PC-3 (cell line): Measurements from ENCODE around the gene DHH. TPM values are rescaled to one million over a fixed set of nuclear protein-coding genes. Genes with fewer than 3 reads are reported as not detected.

Experiments
- ATAC-seq: fragments of 200-7000 bp; cut with Tn5 transposase; 2 replicates; pipeline ENCODE4 v1.9.1; 2020; ENCODE audit warnings: mild to moderate bottlenecking, moderate library complexity
- BruUV-seq: library from RNA; stranded (reverse); fragments of 400-500 nt; replicated peaks from 2 replicates; lab custom pipeline; 2021; lab: Mats Ljungman, UMichigan
- CTCF ChIA-PET: fragments of 300-600 bp; sonication (Branson Sonifier 250); formaldehyde crosslinking; loops from one replicate; lab custom pipeline; 2022; ENCODE audit warnings: antibody characterized with exemption; lab: Charles Lee
- POLR2A ChIA-PET: fragments of 300-600 bp; sonication (Branson Sonifier 250); formaldehyde crosslinking; loops from one replicate; lab custom pipeline; 2022; ENCODE audit warnings: antibody characterized with exemption; ENCODE audit not compliant: unreplicated experiment; lab: Charles Lee
- DNase-seq: peaks from one replicate; pipeline ENCODE4 v3.0.0-alpha.2; 2015
- H2AFZ ChIP-seq: fragments of 300-600 bp; sonication (generic); 2 replicates; pipeline ENCODE4 v1.6.0; 2016; ENCODE audit warnings: antibody characterized with exemption, low read length
- H3F3A ChIP-seq: fragments of 300-600 bp; sonication (generic); one replicate; pipeline ENCODE4 v1.6.0; 2017; ENCODE audit warnings: antibody characterized with exemption, low read length, control low read depth, mild to moderate bottlenecking; ENCODE audit not compliant: unreplicated experiment
- H3K27ac ChIP-seq: fragments of 300-600 bp; sonication (generic); 2 replicates; pipeline ENCODE4 v1.5.1; 2016; ENCODE audit warnings: mild to moderate bottlenecking, low read length
- H3K27me3 ChIP-seq: fragments of 300-600 bp; sonication (generic); 2 replicates; pipeline ENCODE4 v1.6.1; 2016; ENCODE audit warnings: low read length, mixed read lengths
- H3K36me3 ChIP-seq: fragments of 300-600 bp; sonication (generic); 2 replicates; pipeline ENCODE4 v1.6.1; 2016; ENCODE audit warnings: low read depth, mixed run types, low read length, mixed read lengths
- H3K4me1 ChIP-seq: fragments of 300-600 bp; sonication (generic); 2 replicates; pipeline ENCODE4 v1.5.1; 2016; ENCODE audit warnings: low read length; ENCODE audit not compliant: insufficient read depth
- H3K4me2 ChIP-seq: fragments of 300-600 bp; sonication (generic); 2 replicates; pipeline ENCODE4 v1.6.0; 2016; ENCODE audit warnings: low read length
- H3K4me3 ChIP-seq: fragments of 300-600 bp; sonication (generic); 2 replicates; pipeline ENCODE4 v1.5.1; 2016; ENCODE audit warnings: mild to moderate bottlenecking, low read length, mixed read lengths
- H3K79me2 ChIP-seq: fragments of 300-600 bp; sonication (generic); 2 replicates; pipeline ENCODE4 v1.6.1; 2017; ENCODE audit warnings: low read length, mixed read lengths
- H3K9ac ChIP-seq: fragments of 300-600 bp; sonication (generic); 2 replicates; pipeline ENCODE4 v1.6.0; 2016; ENCODE audit warnings: mild to moderate bottlenecking, low read length
- H3K9me2 ChIP-seq: fragments of 300-600 bp; sonication (generic); replicated peaks from 2 replicates; pipeline ENCODE4 v1.6.1; 2016; ENCODE audit warnings: mixed run types, low read length, mixed read lengths
- H3K9me3 ChIP-seq: fragments of 300-600 bp; sonication (generic); 2 replicates; pipeline ENCODE4 v1.6.1; 2016; ENCODE audit warnings: low read length, mixed read lengths
- H4K20me1 ChIP-seq: fragments of 300-600 bp; sonication (generic); 2 replicates; pipeline ENCODE4 v1.6.1; 2016; ENCODE audit warnings: low read length, mixed read lengths
- CTCF ChIP-seq: fragments of 300-600 bp; sonication (generic); conservative IDR thresholded peaks from 2 replicates; pipeline ENCODE4 v1.5.1; 2017; ENCODE audit warnings: antibody characterized with exemption, low read depth, mild to moderate bottlenecking, low read length
- EZH2 ChIP-seq: fragments of 300-600 bp; sonication (generic); IDR thresholded peaks from one replicate; pipeline ENCODE4 v1.6.1; 2017; ENCODE audit warnings: antibody characterized with exemption, mild to moderate bottlenecking, low read length; ENCODE audit not compliant: unreplicated experiment
- EZH2phosphoT487 ChIP-seq: fragments of 300-600 bp; sonication (generic); IDR thresholded peaks from 2 replicates; pipeline ENCODE4 v1.6.1; 2018; ENCODE audit warnings: mild to moderate bottlenecking, antibody characterized with exemption, low read length, borderline replicate concordance
- intact Hi-C: fragments of 100-400 bp; cut with micrococcal nuclease; formaldehyde crosslinking; loops from 2 replicates; pipeline ENCODE4 v1.9.0; 2023
- total RNA-seq: library from RNA; depleted of rRNA; stranded (reverse); fragments of >200 nt; gene quantifications from 2 replicates; pipeline ENCODE4 v1.2.3, GENCODE V29; 2014

DHH gene
- total RNA-seq, 1 experiment from 2014 or later, result 0.04 TPM

GRCh38 chr12:49043856-49044258, 50.7 kb downstream of the DHH start:
- Histone ChIP-seq H3K9me2 (no peaks in the 10 kb centered on the region), H2AFZ (no peak overlapping the region), H3K27ac (no peak overlapping the region), H3K4me2 (no peak overlapping the region), H3K9ac (no peak overlapping the region), H3K4me3 (no peak overlapping the region), H4K20me1 (no peaks in the 10 kb centered on the region), H3K36me3 (peaks cover 82% of the 10 kb centered on the region), H3F3A (no peaks in the 10 kb centered on the region), H3K4me1 (no peaks in the 10 kb centered on the region), H3K27me3 (no peaks in the 10 kb centered on the region), H3K79me2 (no peaks in the 10 kb centered on the region), H3K9me3 (no peaks in the 10 kb centered on the region)
- intact Hi-C loops, result no loop called here
- DNase-seq (peak; percentile 37), ATAC-seq (no peak)
- POLR2A ChIA-PET, result no interaction called here
- CTCF ChIA-PET, result interaction anchor here (0.6 to 0.7 kb wide), 2 partner anchors 20 to 34 kb away, joined by 3 read pairs; no protein-coding TSS in a partner anchor
- TF ChIP-seq CTCF (peak; percentile 83), EZH2 (no peak)
- BruUV-seq, result no TSS peak

- H3F3A ChIP-seq, result no peaks in the 10 kb centered on the region
- no peak overlapping the region for H3K9ac ChIP-seq
- H3K4me3 ChIP-seq, result no peak overlapping the region
- ChIA-PET CTCF (no interaction called here), POLR2A (no interaction called here)
- H3K4me1 ChIP-seq, result no peaks in the 10 kb centered on the region
- H3K4me2 ChIP-seq, result no peak overlapping the region
- no peak for DNase-seq
- no peak overlapping the region for H3K27ac ChIP-seq
- TF ChIP-seq CTCF (no peak), EZH2phosphoT487 (no peak), EZH2 (no peak)
- no TSS peak for BruUV-seq
- H2AFZ ChIP-seq, result no peak overlapping the region
- H3K79me2 ChIP-seq, result no peaks in the 10 kb centered on the region
- intact Hi-C loops, result no loop called here
- H3K27me3 ChIP-seq, result no peaks in the 10 kb centered on the region
- H3K36me3 ChIP-seq, result peaks cover 82% of the 10 kb centered on the region
- no peak for ATAC-seq
- no peaks in the 10 kb centered on the region for H3K9me3 ChIP-seq
- no peaks in the 10 kb centered on the region for H3K9me2 ChIP-seq
- H4K20me1 ChIP-seq, result no peaks in the 10 kb centered on the region
Observed at GRCh38 chr12:49043241-49043640, 51.4 kb downstream of the DHH start.

GRCh38 chr12:49041881-49042484, 52.6 kb downstream of the DHH start:
- H3K36me3 ChIP-seq, result peaks cover 89% of the 10 kb centered on the region
- ChIA-PET CTCF (no interaction called here), POLR2A (interaction anchor here (0.6 kb wide), 1 partner anchor 23 kb away, joined by 5 read pairs; no protein-coding TSS in a partner anchor)
- no peaks in the 10 kb centered on the region for H3K79me2 ChIP-seq
- intact Hi-C loops, result no loop called here
- H3K9me2 ChIP-seq, result no peaks in the 10 kb centered on the region
- H3K9me3 ChIP-seq, result no peaks in the 10 kb centered on the region
- no peaks in the 10 kb centered on the region for H3K27me3 ChIP-seq
- H3K27ac ChIP-seq, result no peak overlapping the region
- ATAC-seq (peak; percentile 76), DNase-seq (peak; percentile 43)
- no peaks in the 10 kb centered on the region for H3F3A ChIP-seq
- TF ChIP-seq EZH2phosphoT487 (no peak), CTCF (no peak), EZH2 (no peak)
- H3K4me2 ChIP-seq, result no peak overlapping the region
- no peak overlapping the region for H3K9ac ChIP-seq
- H3K4me3 ChIP-seq, result no peak overlapping the region
- H2AFZ ChIP-seq, result no peak overlapping the region
- H4K20me1 ChIP-seq, result no peaks in the 10 kb centered on the region
- no TSS peak for BruUV-seq
- no peaks in the 10 kb centered on the region for H3K4me1 ChIP-seq
